Measurements from ENCODE around the gene CLDN6. TPM values are rescaled to one million over a fixed set of nuclear protein-coding genes. Genes with fewer than 3 reads are reported as not detected.

Gene CLDN6
- total RNA-seq, 6 experiments from 2014 or later = 2.9 TPM; not detected in 5

DNA sequence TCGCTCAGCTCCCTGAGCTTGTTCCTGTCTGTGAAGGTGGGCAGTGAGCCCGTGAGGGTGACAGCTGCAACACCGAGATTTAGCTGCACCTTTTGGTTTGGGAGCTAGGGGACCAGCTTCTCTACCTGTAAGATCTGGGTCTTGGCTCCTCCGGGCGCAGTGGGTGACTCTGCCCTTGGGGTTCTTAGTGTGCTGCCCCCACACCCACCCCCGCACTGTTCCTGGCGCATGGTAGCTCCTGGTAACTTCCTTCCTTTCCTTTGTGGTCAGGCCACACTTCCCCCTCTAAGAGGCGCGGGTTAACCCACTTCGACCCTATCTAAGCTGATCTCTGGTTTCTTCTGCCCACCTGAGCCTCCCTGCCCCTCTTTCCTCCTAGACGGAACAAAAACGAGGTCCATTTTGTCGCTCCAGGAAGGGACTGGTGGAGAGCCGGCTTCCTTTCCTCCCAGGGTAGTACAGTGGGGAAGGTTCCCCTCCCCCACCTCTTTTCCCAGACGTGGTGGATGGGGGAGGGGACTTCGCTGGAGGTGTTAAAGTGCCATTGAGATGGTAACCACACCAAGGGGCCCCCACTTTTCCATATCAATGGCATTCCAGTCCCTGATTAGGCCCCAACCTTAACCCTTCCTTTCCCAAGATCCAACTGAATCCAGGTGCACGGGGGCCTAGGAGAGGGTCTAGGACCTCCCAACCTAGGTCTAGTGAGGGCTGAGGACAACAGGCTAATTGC is 9.9 kb downstream of the CLDN6 start:
- no peaks in the 10 kb centered on the region for H3K36me3 ChIP-seq
- intact Hi-C loops (cut with DNase I) = no loop called here
- H3K27ac ChIP-seq = peak overlapping the region; percentile 76 to 95 (median 83)
- ATAC-seq (no peak), DNase-seq (peak in 2 of 3 donors; percentile 45 to 66)
- TF ChIP-seq, protein P1, sequence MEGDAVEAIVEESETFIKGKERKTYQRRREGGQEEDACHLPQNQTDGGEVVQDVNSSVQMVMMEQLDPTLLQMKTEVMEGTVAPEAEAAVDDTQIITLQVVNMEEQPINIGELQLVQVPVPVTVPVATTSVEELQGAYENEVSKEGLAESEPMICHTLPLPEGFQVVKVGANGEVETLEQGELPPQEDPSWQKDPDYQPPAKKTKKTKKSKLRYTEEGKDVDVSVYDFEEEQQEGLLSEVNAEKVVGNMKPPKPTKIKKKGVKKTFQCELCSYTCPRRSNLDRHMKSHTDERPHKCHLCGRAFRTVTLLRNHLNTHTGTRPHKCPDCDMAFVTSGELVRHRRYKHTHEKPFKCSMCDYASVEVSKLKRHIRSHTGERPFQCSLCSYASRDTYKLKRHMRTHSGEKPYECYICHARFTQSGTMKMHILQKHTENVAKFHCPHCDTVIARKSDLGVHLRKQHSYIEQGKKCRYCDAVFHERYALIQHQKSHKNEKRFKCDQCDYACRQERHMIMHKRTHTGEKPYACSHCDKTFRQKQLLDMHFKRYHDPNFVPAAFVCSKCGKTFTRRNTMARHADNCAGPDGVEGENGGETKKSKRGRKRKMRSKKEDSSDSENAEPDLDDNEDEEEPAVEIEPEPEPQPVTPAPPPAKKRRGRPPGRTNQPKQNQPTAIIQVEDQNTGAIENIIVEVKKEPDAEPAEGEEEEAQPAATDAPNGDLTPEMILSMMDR (IDR thresholded peaks at IDR 0.05) = no peak
- no peak for TF ChIP-seq POLR2A (IDR thresholded peaks at IDR 0.05)
- peaks cover 0 to 37% (median 18%) of the 10 kb centered on the region in 4 donors for H3K4me1 ChIP-seq
- no peaks in the 10 kb centered on the region for H3K9me3 ChIP-seq
- WGBS (ENCODE audit: insufficient coverage, low coverage, low lambda C conversion rate, missing lambda C conversion rate) = 30% methylated on average over 10 of the region's 17 CpGs
- H3K27me3 ChIP-seq = no peaks in the 10 kb centered on the region
- peak overlapping the region in 2 of 3 donors; percentile 14 to 24 for H3K4me3 ChIP-seq

DNA sequence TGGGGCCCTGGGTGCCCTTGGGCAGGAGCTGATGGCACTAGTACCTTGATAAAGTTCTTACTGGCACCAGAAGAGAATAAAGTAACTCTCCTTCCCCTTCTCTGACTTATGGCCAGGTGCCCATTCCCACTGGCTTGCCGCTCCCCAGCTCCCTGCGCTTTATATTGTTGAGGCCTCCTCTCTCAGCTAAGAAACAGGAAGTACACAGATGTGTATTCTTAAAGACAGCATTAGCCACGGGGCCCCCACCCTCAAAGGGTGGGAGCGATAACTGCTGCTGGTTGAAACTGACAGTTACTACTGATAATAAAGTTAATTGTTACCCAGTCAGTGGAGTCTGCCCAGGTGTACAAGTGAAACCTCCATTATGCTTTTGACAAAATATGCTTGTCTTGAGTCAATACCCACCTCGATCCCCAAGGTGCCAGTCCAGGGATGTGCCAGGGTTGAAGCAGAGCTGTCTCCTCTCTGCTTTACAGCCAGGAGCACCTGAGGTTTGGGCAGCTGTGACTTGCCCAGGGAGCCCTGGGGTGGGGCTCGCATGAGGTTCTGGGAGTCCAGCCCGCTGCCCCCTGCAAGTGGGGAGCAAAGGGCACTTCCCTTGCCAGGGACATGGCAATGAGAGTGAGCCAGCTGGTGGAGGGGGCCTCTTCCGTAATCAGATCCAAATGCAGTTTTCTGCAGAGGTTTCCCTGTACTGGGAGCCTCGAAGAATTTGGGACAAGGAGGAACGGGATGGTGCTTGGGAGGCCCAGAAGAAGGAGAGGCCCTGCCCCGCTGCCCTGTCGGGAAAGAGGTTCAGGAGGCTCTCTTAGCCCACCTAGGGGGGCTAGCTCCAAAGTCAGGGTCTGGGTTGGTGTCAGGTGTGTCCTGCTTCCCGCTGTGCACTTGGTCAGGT is 10.7 kb downstream of the CLDN6 start:
- Histone ChIP-seq H3K27ac (peak overlapping the region; percentile 76 to 95 (median 83)), H3K36me3 (no peaks in the 10 kb centered on the region), H3K4me1 (peaks cover 0 to 35% (median 18%) of the 10 kb centered on the region in 4 donors), H3K9me3 (no peaks in the 10 kb centered on the region), H3K27me3 (no peaks in the 10 kb centered on the region), H3K4me3 (peak overlapping the region in 2 of 3 donors; percentile 14 to 24)
- intact Hi-C loops (cut with DNase I) = no loop called here
- ATAC-seq = peak; percentile 6 to 34 (median 30)
- peak; percentile 64 to 84 (median 83) for DNase-seq
- 23% methylated on average over 6 of the region's 13 CpGs for WGBS (ENCODE audit: insufficient coverage, low coverage, low lambda C conversion rate, missing lambda C conversion rate)
- TF ChIP-seq, protein P1 (IDR thresholded peaks at IDR 0.05) = no peak
- peak; percentile 60 for TF ChIP-seq POLR2A (IDR thresholded peaks at IDR 0.05)

DNA sequence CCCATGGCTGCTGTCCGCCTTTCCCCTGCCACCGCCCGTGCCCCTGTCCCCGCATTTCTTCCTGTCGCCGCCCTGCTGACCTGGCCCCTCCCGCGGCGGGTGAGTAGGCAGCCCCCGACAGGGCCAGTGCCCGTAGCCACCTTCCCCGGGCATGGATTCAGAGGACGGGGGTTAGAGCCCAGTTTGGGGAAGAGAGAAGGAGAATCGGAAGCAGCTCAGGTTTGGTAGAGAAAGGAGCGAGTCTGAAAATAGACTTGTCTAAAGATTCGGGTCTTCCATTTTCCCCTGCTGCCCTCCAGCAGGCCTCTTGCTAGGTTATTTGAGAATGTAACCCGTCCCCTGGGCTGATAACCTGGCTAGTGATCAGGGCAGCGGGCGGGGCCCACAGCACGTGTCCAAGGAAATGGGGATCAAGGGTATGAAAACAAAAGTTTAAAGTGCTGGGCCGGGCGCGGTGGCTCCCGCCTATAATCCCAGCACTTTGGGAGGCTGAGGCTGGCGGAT is 13.2 kb downstream of the CLDN6 start:
- peak; percentile 57 for TF ChIP-seq POLR2A (IDR thresholded peaks at IDR 0.05)
- TF ChIP-seq, protein P1 (IDR thresholded peaks at IDR 0.05) = no peak
- intact Hi-C loops (cut with DNase I) = no loop called here
- Histone ChIP-seq H3K27ac (peak overlapping the region; percentile 76 to 95 (median 83)), H3K4me3 (peak overlapping the region; percentile 40 to 53 (median 44)), H3K4me1 (peaks cover 0 to 35% (median 18%) of the 10 kb centered on the region in 4 donors), H3K36me3 (no peaks in the 10 kb centered on the region), H3K27me3 (no peaks in the 10 kb centered on the region), H3K9me3 (no peaks in the 10 kb centered on the region)
- DNase-seq (peak; percentile 76 to 88 (median 83)), ATAC-seq (peak; percentile 19 to 44 (median 28))
- 8% methylated on average over 23 of the region's 25 CpGs for WGBS (ENCODE audit: insufficient coverage, low coverage, low lambda C conversion rate, missing lambda C conversion rate)

DNA sequence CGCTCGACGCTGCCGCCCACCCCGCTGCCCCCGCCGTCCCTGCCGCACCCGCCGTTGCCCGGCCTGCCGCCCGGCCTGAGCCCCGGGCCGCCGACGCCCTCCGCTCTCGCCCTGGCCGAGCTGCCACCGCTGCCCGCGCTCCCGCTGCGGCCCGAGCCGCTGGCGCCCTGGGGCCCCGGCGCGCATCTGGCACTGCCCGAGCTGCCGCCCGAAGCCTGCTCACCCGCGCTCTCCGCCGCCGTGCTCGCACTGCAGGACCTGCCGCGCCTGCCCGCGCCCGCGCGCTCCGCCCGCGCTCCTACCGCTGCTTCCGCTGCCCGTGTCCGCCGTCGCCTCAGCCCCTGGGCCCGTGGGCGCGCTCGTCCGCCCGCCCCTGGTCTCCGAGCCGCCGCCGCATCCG is 13.7 kb downstream of the CLDN6 start:
- peak overlapping the region in 1 of 3 donors; percentile 53 for H3K4me3 ChIP-seq

More for the DNA sequence above, 13.7 kb downstream of the CLDN6 start:
- Histone ChIP-seq H3K9me3 (no peaks in the 10 kb centered on the region), H3K36me3 (no peaks in the 10 kb centered on the region), H3K27me3 (no peaks in the 10 kb centered on the region), H3K27ac (peak overlapping the region in 1 of 3 donors; percentile 83), H3K4me1 (peaks cover 0 to 35% (median 18%) of the 10 kb centered on the region in 4 donors)
- no peak for TF ChIP-seq POLR2A (IDR thresholded peaks at IDR 0.05)
- TF ChIP-seq, protein P1 (IDR thresholded peaks at IDR 0.05) = no peak
- WGBS (ENCODE audit: insufficient coverage, low coverage, low lambda C conversion rate, missing lambda C conversion rate) = no CpG with 5 or more reads among the region's 67 CpGs
- DNase-seq (no peak), ATAC-seq (no peak)
- intact Hi-C loops (cut with DNase I) = no loop called here

Data from right lobe of liver (tissue), 6 donors.